ENCODE results near the gene ERC2.

ERC2 gene

DNA sequence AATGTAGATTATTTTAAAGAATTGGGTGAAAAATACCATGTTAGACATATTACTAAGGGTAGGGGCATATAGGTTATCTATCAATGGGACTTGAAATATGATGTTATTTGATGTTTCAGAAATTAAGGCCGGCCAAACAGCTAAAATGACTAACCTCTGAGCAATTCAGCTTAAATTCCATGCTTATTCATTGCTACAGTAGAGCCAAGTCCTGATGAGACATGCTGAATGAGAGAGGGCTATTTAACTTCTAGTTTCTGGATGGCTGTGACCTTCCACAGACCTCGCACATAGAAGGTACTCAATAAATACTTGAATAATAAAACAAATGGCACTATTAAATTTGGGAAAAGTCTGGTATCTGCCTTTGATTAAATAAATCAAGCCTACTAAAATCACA, 805.6 kb downstream of the ERC2 start:
- H3K36me3 ChIP-seq (ENCODE audit: control insufficient read depth in 2 of 2, insufficient read depth in 1 of 2, low read length in 2 of 2) = no peaks in the 10 kb centered on the region
- ChIA-PET CTCF (no interaction called here), POLR2A (no interaction called here)
- H3K27ac ChIP-seq (ENCODE audit: extremely low read depth, low read depth, low read length) = no peak overlapping the region
- H3K4me3 ChIP-seq (ENCODE audit: low read depth, low read length) = no peak overlapping the region
- TF ChIP-seq ZNF660 (tag by site-specific recombination; IDR thresholded peaks at IDR 0.05) = peak; percentile 64; the same call in 1 of the 2 replicates
- no peak for TF ChIP-seq ZNF473 (tag by site-specific recombination; IDR thresholded peaks at IDR 0.05)
- H3K9me3 ChIP-seq (ENCODE audit: control insufficient read depth, insufficient read depth, low read depth, low read length) = no peaks in the 10 kb centered on the region
- no peaks in the 10 kb centered on the region for H3K4me1 ChIP-seq (ENCODE audit: control insufficient read depth, insufficient read depth, low read length)

DNA sequence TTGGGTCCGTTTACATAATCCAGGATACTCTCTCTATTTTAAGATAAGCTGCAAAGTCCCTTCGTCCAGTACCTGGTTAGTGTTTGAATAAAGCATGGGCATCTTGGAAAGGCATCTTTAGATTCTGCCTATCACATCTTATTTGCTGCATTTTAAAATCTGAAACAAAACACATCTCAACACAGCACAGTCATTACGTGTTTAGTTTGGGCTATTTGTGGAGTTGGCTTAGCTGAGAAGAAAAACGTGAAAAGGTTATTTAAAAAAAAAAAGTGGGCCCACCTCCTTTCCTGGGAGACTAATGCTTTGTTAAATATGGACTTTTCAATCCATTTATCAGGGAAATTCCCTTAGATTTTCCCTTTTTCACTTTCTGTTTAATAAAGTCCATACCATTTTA, 806.7 kb downstream of the ERC2 start:
- Histone ChIP-seq H3K9me3 (ENCODE audit: control insufficient read depth, insufficient read depth, low read depth, low read length) (no peaks in the 10 kb centered on the region), H3K36me3 (ENCODE audit: control insufficient read depth in 2 of 2, insufficient read depth in 1 of 2, low read length in 2 of 2) (no peaks in the 10 kb centered on the region), H3K4me3 (ENCODE audit: low read depth, low read length) (no peak overlapping the region), H3K27ac (ENCODE audit: extremely low read depth, low read depth, low read length) (no peak overlapping the region), H3K4me1 (ENCODE audit: control insufficient read depth, insufficient read depth, low read length) (no peaks in the 10 kb centered on the region)
- CTCF ChIA-PET = interaction anchor here (0.7 kb wide), 1 partner anchor 54 kb away, joined by 5 read pairs; no protein-coding TSS in a partner anchor
- TF ChIP-seq, protein P1, sequence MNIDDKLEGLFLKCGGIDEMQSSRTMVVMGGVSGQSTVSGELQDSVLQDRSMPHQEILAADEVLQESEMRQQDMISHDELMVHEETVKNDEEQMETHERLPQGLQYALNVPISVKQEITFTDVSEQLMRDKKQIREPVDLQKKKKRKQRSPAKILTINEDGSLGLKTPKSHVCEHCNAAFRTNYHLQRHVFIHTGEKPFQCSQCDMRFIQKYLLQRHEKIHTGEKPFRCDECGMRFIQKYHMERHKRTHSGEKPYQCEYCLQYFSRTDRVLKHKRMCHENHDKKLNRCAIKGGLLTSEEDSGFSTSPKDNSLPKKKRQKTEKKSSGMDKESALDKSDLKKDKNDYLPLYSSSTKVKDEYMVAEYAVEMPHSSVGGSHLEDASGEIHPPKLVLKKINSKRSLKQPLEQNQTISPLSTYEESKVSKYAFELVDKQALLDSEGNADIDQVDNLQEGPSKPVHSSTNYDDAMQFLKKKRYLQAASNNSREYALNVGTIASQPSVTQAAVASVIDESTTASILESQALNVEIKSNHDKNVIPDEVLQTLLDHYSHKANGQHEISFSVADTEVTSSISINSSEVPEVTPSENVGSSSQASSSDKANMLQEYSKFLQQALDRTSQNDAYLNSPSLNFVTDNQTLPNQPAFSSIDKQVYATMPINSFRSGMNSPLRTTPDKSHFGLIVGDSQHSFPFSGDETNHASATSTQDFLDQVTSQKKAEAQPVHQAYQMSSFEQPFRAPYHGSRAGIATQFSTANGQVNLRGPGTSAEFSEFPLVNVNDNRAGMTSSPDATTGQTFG (tag by site-specific recombination; IDR thresholded peaks at IDR 0.05; ENCODE audit: borderline replicate concordance) = no peak
- TF ChIP-seq ZNF394 (tag by site-specific recombination; IDR thresholded peaks at IDR 0.05; ENCODE audit: borderline replicate concordance) (no peak), SCRT1 (tag by site-specific recombination; IDR thresholded peaks at IDR 0.05; ENCODE audit: borderline replicate concordance) (no peak), ZNF426 (tag by site-specific recombination; IDR thresholded peaks at IDR 0.05) (no peak), ZBTB8A (tag by site-specific recombination; IDR thresholded peaks at IDR 0.05) (no peak), ZNF341 (tag by site-specific recombination; IDR thresholded peaks at IDR 0.05; ENCODE audit: low read depth) (no peak), ZNF274 (IDR thresholded peaks at IDR 0.05; ENCODE audit: low read length) (no peak), ZNF274 (tag by site-specific recombination; IDR thresholded peaks at IDR 0.05; ENCODE audit: borderline replicate concordance) (no peak), ZEB2 (tag by site-specific recombination; IDR thresholded peaks at IDR 0.05) (no peak), ZBTB48 (tag by site-specific recombination; IDR thresholded peaks at IDR 0.05) (no peak)
- TF ChIP-seq, protein P2, sequence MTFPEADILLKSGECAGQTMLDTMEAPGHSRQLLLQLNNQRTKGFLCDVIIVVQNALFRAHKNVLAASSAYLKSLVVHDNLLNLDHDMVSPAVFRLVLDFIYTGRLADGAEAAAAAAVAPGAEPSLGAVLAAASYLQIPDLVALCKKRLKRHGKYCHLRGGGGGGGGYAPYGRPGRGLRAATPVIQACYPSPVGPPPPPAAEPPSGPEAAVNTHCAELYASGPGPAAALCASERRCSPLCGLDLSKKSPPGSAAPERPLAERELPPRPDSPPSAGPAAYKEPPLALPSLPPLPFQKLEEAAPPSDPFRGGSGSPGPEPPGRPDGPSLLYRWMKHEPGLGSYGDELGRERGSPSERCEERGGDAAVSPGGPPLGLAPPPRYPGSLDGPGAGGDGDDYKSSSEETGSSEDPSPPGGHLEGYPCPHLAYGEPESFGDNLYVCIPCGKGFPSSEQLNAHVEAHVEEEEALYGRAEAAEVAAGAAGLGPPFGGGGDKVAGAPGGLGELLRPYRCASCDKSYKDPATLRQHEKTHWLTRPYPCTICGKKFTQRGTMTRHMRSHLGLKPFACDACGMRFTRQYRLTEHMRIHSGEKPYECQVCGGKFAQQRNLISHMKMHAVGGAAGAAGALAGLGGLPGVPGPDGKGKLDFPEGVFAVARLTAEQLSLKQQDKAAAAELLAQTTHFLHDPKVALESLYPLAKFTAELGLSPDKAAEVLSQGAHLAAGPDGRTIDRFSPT (tag by site-specific recombination; IDR thresholded peaks at IDR 0.05) = no peak
- POLR2A ChIA-PET = no interaction called here

DNA sequence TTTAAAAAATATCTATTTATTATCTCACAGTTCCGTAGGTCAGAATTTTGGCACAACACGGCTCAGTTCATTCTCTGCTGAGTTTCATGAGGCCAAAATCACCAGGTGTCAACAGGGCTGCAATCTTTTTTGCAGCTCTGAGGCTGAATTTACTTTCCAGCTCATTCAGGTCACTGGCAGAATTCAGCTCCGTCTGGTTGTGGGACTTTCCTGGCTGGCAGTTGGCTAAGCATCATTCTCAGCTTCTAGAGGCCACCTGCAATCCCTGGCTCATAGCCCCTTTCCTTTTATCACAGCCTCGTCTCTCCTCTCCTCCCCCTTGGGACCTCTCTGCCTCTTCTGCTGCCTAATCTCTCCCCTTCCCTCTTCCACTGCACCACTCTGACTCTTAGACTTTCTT, 807.1 kb downstream of the ERC2 start:
- CTCF ChIA-PET = no interaction called here
- Histone ChIP-seq H3K27ac (ENCODE audit: extremely low read depth, low read depth, low read length) (no peak overlapping the region), H3K4me1 (ENCODE audit: control insufficient read depth, insufficient read depth, low read length) (no peaks in the 10 kb centered on the region), H3K4me3 (ENCODE audit: low read depth, low read length) (no peak overlapping the region), H3K36me3 (ENCODE audit: control insufficient read depth in 2 of 2, insufficient read depth in 1 of 2, low read length in 2 of 2) (no peaks in the 10 kb centered on the region), H3K9me3 (ENCODE audit: control insufficient read depth, insufficient read depth, low read depth, low read length) (no peaks in the 10 kb centered on the region)
- POLR2A ChIA-PET = no interaction called here
- TF ChIP-seq ZNF560 (tag by site-specific recombination; IDR thresholded peaks at IDR 0.05; ENCODE audit: borderline replicate concordance) = no peak
- TF ChIP-seq ZNF561 (tag by site-specific recombination; IDR thresholded peaks at IDR 0.05; ENCODE audit: borderline replicate concordance) = no peak
- no peak for TF ChIP-seq MYNN (tag by site-specific recombination; IDR thresholded peaks at IDR 0.05; ENCODE audit: borderline replicate concordance)
- TF ChIP-seq BCL6B (tag by site-specific recombination; IDR thresholded peaks at IDR 0.05) = no peak
- TF ChIP-seq ZNF791 (tag by site-specific recombination; IDR thresholded peaks at IDR 0.05) = no peak
- no peak for TF ChIP-seq ZNF837 (tag by site-specific recombination; IDR thresholded peaks at IDR 0.05)
- no peak for TF ChIP-seq GLI4 (tag by site-specific recombination; IDR thresholded peaks at IDR 0.05)
- no peak for TF ChIP-seq ZNF350 (tag by site-specific recombination; IDR thresholded peaks at IDR 0.05)
- no peak for TF ChIP-seq ZNF660 (tag by site-specific recombination; IDR thresholded peaks at IDR 0.05)
- TF ChIP-seq ZNF23 (tag by site-specific recombination; IDR thresholded peaks at IDR 0.05; ENCODE audit: borderline replicate concordance) = no peak
- TF ChIP-seq ZNF785 (tag by site-specific recombination; IDR thresholded peaks at IDR 0.05) = no peak
- TF ChIP-seq ZNF433 (tag by site-specific recombination; IDR thresholded peaks at IDR 0.05; ENCODE audit: low read depth) = no peak
- no peak for TF ChIP-seq ZNF776 (tag by site-specific recombination; IDR thresholded peaks at IDR 0.05; ENCODE audit: borderline replicate concordance)
- TF ChIP-seq ZNF24 (tag by site-specific recombination; IDR thresholded peaks at IDR 0.05) = no peak

Data from HEK293 (cell line).